GM10847 (cell line): Measurements from ENCODE around the gene TPO.

Experiments
- POLR2A ChIP-seq: IDR thresholded peaks from 2 replicates; pipeline ENCODE4 v1.6.1; 2011; ENCODE audit not compliant: insufficient read length; ENCODE audit errors: extremely low read depth

The TPO gene

GRCh38 chr2:1484131-1484884 lies 71.0 kb downstream of the TPO start:
- TF ChIP-seq POLR2A = no peak

GRCh38 chr2:1486670-1487069 lies 73.4 kb downstream of the TPO start:
- no peak for TF ChIP-seq POLR2A

- TF ChIP-seq POLR2A = no peak
Observed at GRCh38 chr2:1487758-1488157, 74.5 kb downstream of the TPO start.

- TF ChIP-seq POLR2A = no peak
Observed at GRCh38 chr2:1488181-1488671, 75.0 kb downstream of the TPO start.

GRCh38 chr2:1488851-1489250 lies 75.6 kb downstream of the TPO start:
- TF ChIP-seq POLR2A = no peak

- no peak for TF ChIP-seq POLR2A
Observed at GRCh38 chr2:1489486-1489885, 76.2 kb downstream of the TPO start.

GRCh38 chr2:1491751-1492150 lies 78.5 kb downstream of the TPO start:
- TF ChIP-seq POLR2A = no peak

GRCh38 chr2:1492711-1493430 lies 79.6 kb downstream of the TPO start:
- no peak for TF ChIP-seq POLR2A

GRCh38 chr2:1493431-1494126 lies 80.3 kb downstream of the TPO start:
- no peak for TF ChIP-seq POLR2A

GRCh38 chr2:1494257-1494656 lies 81.0 kb downstream of the TPO start:
- TF ChIP-seq POLR2A = no peak

GRCh38 chr2:1494906-1495305 lies 81.6 kb downstream of the TPO start:
- no peak for TF ChIP-seq POLR2A

- TF ChIP-seq POLR2A = no peak
Observed at GRCh38 chr2:1495676-1496358, 82.6 kb downstream of the TPO start.

- no peak for TF ChIP-seq POLR2A
Observed at GRCh38 chr2:1496359-1496821, 83.1 kb downstream of the TPO start.

- no peak for TF ChIP-seq POLR2A
Observed at GRCh38 chr2:1497122-1497611, 83.9 kb downstream of the TPO start.

GRCh38 chr2:1498176-1498575 lies 84.9 kb downstream of the TPO start:
- no peak for TF ChIP-seq POLR2A

GRCh38 chr2:1499033-1499795 lies 86.0 kb downstream of the TPO start:
- no peak for TF ChIP-seq POLR2A
